Loucy (cell line): ENCODE measurements around the gene KRT2.
A peak's percentile ranks its signal among the peaks of the same experiment; 100 is the strongest.

Source experiments
- H2AFZ ChIP-seq: fragments of 200-600 bp; sonication (generic); 2 replicates; pipeline ENCODE4 v1.6.0; 2016; ENCODE audit warnings: antibody characterized with exemption, mild to moderate bottlenecking, low read length, moderate library complexity
- H3F3A ChIP-seq: fragments of 200-600 bp; 2 replicates; pipeline ENCODE4 v1.6.0; 2016; ENCODE audit warnings: antibody characterized with exemption, low read depth, mild to moderate bottlenecking
- H3K27me3 ChIP-seq: fragments of 200-600 bp; sonication (generic); 2 replicates; pipeline ENCODE4 v1.6.1; 2014; ENCODE audit warnings: low read length, mild to moderate bottlenecking; ENCODE audit not compliant: insufficient read depth, poor library complexity, severe bottlenecking
- H3K36me3 ChIP-seq: fragments of 200-600 bp; sonication (generic); 2 replicates; pipeline ENCODE4 v1.6.1; 2016; ENCODE audit warnings: low read length; ENCODE audit not compliant: insufficient read depth
- H3K4me1 ChIP-seq: fragments of 200-600 bp; sonication (generic); 2 replicates; pipeline ENCODE4 v1.5.1; 2014; ENCODE audit warnings: low read length, mild to moderate bottlenecking; ENCODE audit not compliant: insufficient read depth, poor library complexity, severe bottlenecking
- H3K4me2 ChIP-seq: fragments of 200-600 bp; sonication (generic); 2 replicates; pipeline ENCODE4 v1.6.0; 2014; ENCODE audit warnings: antibody characterized with exemption, low read length, low read depth, mild to moderate bottlenecking; ENCODE audit not compliant: poor library complexity, severe bottlenecking
- H3K4me3 ChIP-seq: fragments of 200-600 bp; sonication (generic); 2 replicates; pipeline ENCODE4 v1.5.1; 2014; ENCODE audit warnings: low read length, mild to moderate bottlenecking, mixed read lengths; ENCODE audit not compliant: poor library complexity, severe bottlenecking
- H3K79me2 ChIP-seq: fragments of 200-600 bp; sonication (generic); 2 replicates; pipeline ENCODE4 v1.6.1; 2014; ENCODE audit warnings: low read length; ENCODE audit not compliant: insufficient read depth
- H3K9ac ChIP-seq: fragments of 200-600 bp; sonication (generic); 2 replicates; pipeline ENCODE4 v1.6.0; 2014; ENCODE audit warnings: mild to moderate bottlenecking, low read depth, low read length, moderate library complexity; ENCODE audit not compliant: poor library complexity, severe bottlenecking
- H3K9me2 ChIP-seq: fragments of 200-600 bp; sonication (generic); replicated peaks from 2 replicates; pipeline ENCODE4 v1.6.1; 2016; ENCODE audit warnings: low read depth, low read length, mixed read lengths
- H3K9me3 ChIP-seq: fragments of 200-600 bp; sonication (generic); 2 replicates; pipeline ENCODE4 v1.6.1; 2014; ENCODE audit warnings: mild to moderate bottlenecking, antibody characterized with exemption, low read length, low read depth; ENCODE audit not compliant: insufficient read depth
- H4K20me1 ChIP-seq: fragments of 200-600 bp; sonication (generic); 2 replicates; pipeline ENCODE4 v1.6.0; 2014; ENCODE audit warnings: antibody characterized with exemption, low read length, mild to moderate bottlenecking; ENCODE audit not compliant: insufficient read depth, poor library complexity, severe bottlenecking
- CTCF ChIP-seq: fragments of 200-600 bp; sonication (generic); conservative IDR thresholded peaks from 2 replicates; pipeline ENCODE4 v1.5.1; 2014; ENCODE audit warnings: mild to moderate bottlenecking, antibody characterized with exemption, low read length
- EZH2phosphoT487 ChIP-seq: fragments of 200-600 bp; IDR thresholded peaks from 2 replicates; pipeline ENCODE4 v1.6.1; 2018; ENCODE audit warnings: antibody characterized with exemption, mild to moderate bottlenecking, moderate library complexity, borderline replicate concordance

KRT2 gene

GRCh38 chr12:52689239-52689638 is 37.2 kb upstream of the KRT2 start:
- Histone ChIP-seq H3K4me2 (no peak overlapping the region), H3K4me1 (peaks cover 20% of the 10 kb centered on the region), H3K27me3 (no peaks in the 10 kb centered on the region), H2AFZ (0 out of 2 replicates have a peak overlapping the region, but pooled peaks have one; percentile 33), H3K9ac (no peak overlapping the region), H3K9me3 (no peaks in the 10 kb centered on the region), H3K79me2 (no peaks in the 10 kb centered on the region), H3F3A (no peaks in the 10 kb centered on the region), H3K36me3 (no peaks in the 10 kb centered on the region), H3K9me2 (no peaks in the 10 kb centered on the region), H4K20me1 (no peaks in the 10 kb centered on the region), H3K4me3 (no peak overlapping the region)
- TF ChIP-seq CTCF (no peak), EZH2phosphoT487 (no peak)

DNA sequence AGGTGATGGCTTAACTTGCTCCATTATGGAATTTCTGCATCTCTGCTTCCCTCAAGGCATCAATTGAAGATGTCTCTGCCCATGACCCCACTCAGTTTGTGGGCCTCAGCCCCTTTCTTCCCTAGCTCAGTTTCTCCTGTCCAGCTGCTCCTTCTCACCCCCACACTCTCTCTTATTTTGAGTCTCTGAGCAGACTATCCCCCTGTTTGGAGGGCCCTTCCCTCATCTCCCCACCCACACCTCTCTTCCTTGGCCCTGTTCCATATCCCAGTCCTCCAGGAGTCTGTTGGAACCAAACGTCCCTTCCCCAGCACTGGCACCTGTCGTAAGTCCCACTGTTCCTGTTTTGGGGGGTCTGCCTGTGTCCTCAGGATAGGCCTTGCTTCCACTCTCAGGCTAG is 36.5 kb upstream of the KRT2 start:
- Histone ChIP-seq H2AFZ (no peak overlapping the region), H3K9me3 (no peaks in the 10 kb centered on the region), H3F3A (no peaks in the 10 kb centered on the region), H3K4me1 (peaks cover 20% of the 10 kb centered on the region), H4K20me1 (no peaks in the 10 kb centered on the region), H3K9ac (no peak overlapping the region), H3K79me2 (no peaks in the 10 kb centered on the region), H3K27me3 (no peaks in the 10 kb centered on the region), H3K9me2 (no peaks in the 10 kb centered on the region), H3K4me2 (no peak overlapping the region), H3K4me3 (no peak overlapping the region), H3K36me3 (no peaks in the 10 kb centered on the region)
- TF ChIP-seq CTCF (no peak), EZH2phosphoT487 (no peak)

DNA sequence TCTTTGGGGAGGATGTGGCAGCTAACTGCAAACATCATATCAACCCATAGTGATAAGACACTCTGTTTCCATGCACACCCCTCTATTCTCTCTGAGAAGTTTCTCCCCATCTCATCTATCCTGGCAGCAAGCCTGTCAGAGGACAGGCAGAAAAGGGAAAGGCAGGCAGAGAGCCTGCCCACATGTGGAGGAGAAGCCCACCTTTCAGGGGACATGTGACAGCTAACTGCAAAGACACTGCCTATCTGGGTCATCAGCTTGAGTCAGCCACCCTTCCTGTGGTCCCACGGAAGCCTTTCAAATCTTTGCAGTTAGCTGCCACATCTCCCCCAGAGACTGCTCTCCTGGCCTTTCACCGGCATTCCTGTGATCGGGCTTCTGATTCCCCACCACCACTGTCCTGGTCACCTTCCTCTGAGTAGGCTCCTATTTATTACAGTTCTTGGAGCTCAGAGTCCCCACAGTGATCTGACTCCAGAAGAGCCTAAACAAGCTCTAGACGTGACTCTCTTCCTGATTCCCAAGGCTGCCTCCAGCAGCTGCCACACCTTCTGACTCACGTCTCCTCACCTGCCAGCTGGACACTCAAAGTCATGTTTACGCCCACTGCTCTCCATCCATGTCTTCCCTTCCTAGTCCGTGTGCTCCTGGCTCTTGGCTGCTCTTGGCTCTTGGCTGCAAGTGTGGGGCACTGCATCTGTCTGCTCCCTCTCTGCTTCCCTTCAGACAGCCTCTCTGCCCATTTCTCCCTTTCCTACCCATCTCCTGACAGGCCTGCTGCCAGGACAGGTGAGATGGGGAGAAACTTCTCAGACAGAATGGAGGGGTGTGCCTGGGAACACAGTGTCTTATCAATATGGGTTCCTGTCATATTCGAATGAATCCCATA is 35.7 kb upstream of the KRT2 start:
- H4K20me1 ChIP-seq: no peaks in the 10 kb centered on the region
- no peaks in the 10 kb centered on the region for H3K9me3 ChIP-seq
- TF ChIP-seq EZH2phosphoT487: no peak
- TF ChIP-seq CTCF: no peak
- H3K9me2 ChIP-seq: no peaks in the 10 kb centered on the region
- peak overlapping the region; percentile 48 for H3K4me2 ChIP-seq
- no peaks in the 10 kb centered on the region for H3K27me3 ChIP-seq
- H2AFZ ChIP-seq: no peak overlapping the region; the same call in 1 of the 2 replicates
- H3K36me3 ChIP-seq: no peaks in the 10 kb centered on the region
- no peaks in the 10 kb centered on the region for H3K79me2 ChIP-seq
- H3K4me3 ChIP-seq: no peak overlapping the region
- H3F3A ChIP-seq: no peaks in the 10 kb centered on the region
- no peak overlapping the region for H3K9ac ChIP-seq
- peaks cover 20% of the 10 kb centered on the region for H3K4me1 ChIP-seq
